Loucy (cell line): ENCODE data around the gene DHRSX.

Source experiments
- H2AFZ ChIP-seq: fragments of 200-600 bp; sonication (generic); 2 replicates; pipeline ENCODE4 v1.6.0; 2016; ENCODE audit warnings: antibody characterized with exemption, mild to moderate bottlenecking, low read length, moderate library complexity
- H3F3A ChIP-seq: fragments of 200-600 bp; 2 replicates; pipeline ENCODE4 v1.6.0; 2016; ENCODE audit warnings: antibody characterized with exemption, low read depth, mild to moderate bottlenecking
- H3K27me3 ChIP-seq: fragments of 200-600 bp; sonication (generic); 2 replicates; pipeline ENCODE4 v1.6.1; 2014; ENCODE audit warnings: low read length, mild to moderate bottlenecking; ENCODE audit not compliant: insufficient read depth, poor library complexity, severe bottlenecking
- H3K36me3 ChIP-seq: fragments of 200-600 bp; sonication (generic); 2 replicates; pipeline ENCODE4 v1.6.1; 2016; ENCODE audit warnings: low read length; ENCODE audit not compliant: insufficient read depth
- H3K4me1 ChIP-seq: fragments of 200-600 bp; sonication (generic); 2 replicates; pipeline ENCODE4 v1.5.1; 2014; ENCODE audit warnings: low read length, mild to moderate bottlenecking; ENCODE audit not compliant: insufficient read depth, poor library complexity, severe bottlenecking
- H3K4me2 ChIP-seq: fragments of 200-600 bp; sonication (generic); 2 replicates; pipeline ENCODE4 v1.6.0; 2014; ENCODE audit warnings: antibody characterized with exemption, low read length, low read depth, mild to moderate bottlenecking; ENCODE audit not compliant: poor library complexity, severe bottlenecking
- H3K4me3 ChIP-seq: fragments of 200-600 bp; sonication (generic); 2 replicates; pipeline ENCODE4 v1.5.1; 2014; ENCODE audit warnings: low read length, mild to moderate bottlenecking, mixed read lengths; ENCODE audit not compliant: poor library complexity, severe bottlenecking
- H3K79me2 ChIP-seq: fragments of 200-600 bp; sonication (generic); 2 replicates; pipeline ENCODE4 v1.6.1; 2014; ENCODE audit warnings: low read length; ENCODE audit not compliant: insufficient read depth
- H3K9ac ChIP-seq: fragments of 200-600 bp; sonication (generic); 2 replicates; pipeline ENCODE4 v1.6.0; 2014; ENCODE audit warnings: mild to moderate bottlenecking, low read depth, low read length, moderate library complexity; ENCODE audit not compliant: poor library complexity, severe bottlenecking
- H3K9me2 ChIP-seq: fragments of 200-600 bp; sonication (generic); replicated peaks from 2 replicates; pipeline ENCODE4 v1.6.1; 2016; ENCODE audit warnings: low read depth, low read length, mixed read lengths
- H3K9me3 ChIP-seq: fragments of 200-600 bp; sonication (generic); 2 replicates; pipeline ENCODE4 v1.6.1; 2014; ENCODE audit warnings: mild to moderate bottlenecking, antibody characterized with exemption, low read length, low read depth; ENCODE audit not compliant: insufficient read depth
- H4K20me1 ChIP-seq: fragments of 200-600 bp; sonication (generic); 2 replicates; pipeline ENCODE4 v1.6.0; 2014; ENCODE audit warnings: antibody characterized with exemption, low read length, mild to moderate bottlenecking; ENCODE audit not compliant: insufficient read depth, poor library complexity, severe bottlenecking
- CTCF ChIP-seq: fragments of 200-600 bp; sonication (generic); conservative IDR thresholded peaks from 2 replicates; pipeline ENCODE4 v1.5.1; 2014; ENCODE audit warnings: mild to moderate bottlenecking, antibody characterized with exemption, low read length
- EZH2phosphoT487 ChIP-seq: fragments of 200-600 bp; IDR thresholded peaks from 2 replicates; pipeline ENCODE4 v1.6.1; 2018; ENCODE audit warnings: antibody characterized with exemption, mild to moderate bottlenecking, moderate library complexity, borderline replicate concordance

DHRSX gene

GRCh38 chrX:2413969-2414368 is 86.8 kb downstream of the DHRSX start:
- H3F3A ChIP-seq, result no peaks in the 10 kb centered on the region
- no peak for TF ChIP-seq CTCF
- TF ChIP-seq EZH2phosphoT487, result no peak
- H3K4me1 ChIP-seq, result no peaks in the 10 kb centered on the region
- no peak overlapping the region for H3K4me3 ChIP-seq
- no peaks in the 10 kb centered on the region for H3K79me2 ChIP-seq
- H3K36me3 ChIP-seq, result no peaks in the 10 kb centered on the region
- no peak overlapping the region for H2AFZ ChIP-seq
- H4K20me1 ChIP-seq, result no peaks in the 10 kb centered on the region
- H3K9me2 ChIP-seq, result no peaks in the 10 kb centered on the region
- no peaks in the 10 kb centered on the region for H3K27me3 ChIP-seq
- no peaks in the 10 kb centered on the region for H3K9me3 ChIP-seq
- H3K9ac ChIP-seq, result no peak overlapping the region
- no peak overlapping the region for H3K4me2 ChIP-seq

- Histone ChIP-seq H3K36me3 (no peaks in the 10 kb centered on the region), H3F3A (no peaks in the 10 kb centered on the region), H3K79me2 (no peaks in the 10 kb centered on the region), H3K4me2 (no peak overlapping the region), H3K27me3 (no peaks in the 10 kb centered on the region), H3K9ac (no peak overlapping the region), H3K4me3 (no peak overlapping the region), H2AFZ (no peak overlapping the region), H4K20me1 (no peaks in the 10 kb centered on the region), H3K9me3 (0 out of 2 replicates have a peak, but pooled peaks cover 3% of the 10 kb centered on the region), H3K9me2 (no peaks in the 10 kb centered on the region), H3K4me1 (no peaks in the 10 kb centered on the region)
- TF ChIP-seq CTCF (no peak), EZH2phosphoT487 (no peak)
Measured at GRCh38 chrX:2412131-2412530, 88.6 kb downstream of the DHRSX start.

GRCh38 chrX:2410279-2411020 is 90.3 kb downstream of the DHRSX start:
- 0 out of 2 replicates have a peak, but pooled peaks cover 3% of the 10 kb centered on the region for H3K9me3 ChIP-seq
- H3K9me2 ChIP-seq, result no peaks in the 10 kb centered on the region
- no peaks in the 10 kb centered on the region for H3K36me3 ChIP-seq
- no peak overlapping the region for H2AFZ ChIP-seq
- H3K27me3 ChIP-seq, result no peaks in the 10 kb centered on the region
- H3K4me1 ChIP-seq, result no peaks in the 10 kb centered on the region
- no peak overlapping the region for H3K4me3 ChIP-seq
- H3K4me2 ChIP-seq, result no peak overlapping the region
- no peak overlapping the region for H3K9ac ChIP-seq
- no peaks in the 10 kb centered on the region for H4K20me1 ChIP-seq
- TF ChIP-seq CTCF (no peak), EZH2phosphoT487 (no peak)
- H3F3A ChIP-seq, result no peaks in the 10 kb centered on the region
- no peaks in the 10 kb centered on the region for H3K79me2 ChIP-seq
